Measurements from ENCODE around the gene CDKAL1.
"Not testable (repeated sequence)": the region's sequence is repeated elsewhere in the genome, so short reads cannot be mapped to it uniquely, and the experiment has no call there.

The CDKAL1 gene

GRCh38 chr6:21085643-21086042, 551.4 kb downstream of the CDKAL1 start:
- DNase-seq, result no peak

GRCh38 chr6:21087188-21087587, 552.9 kb downstream of the CDKAL1 start:
- DNase-seq, result no peak

- DNase-seq, result no peak
These were observed 557.2 kb downstream of the CDKAL1 start for GRCh38 chr6:21091411-21091810.

GRCh38 chr6:21092231-21092772, 558.0 kb downstream of the CDKAL1 start:
- not testable (repeated sequence) for DNase-seq

GRCh38 chr6:21095462-21095861, 561.2 kb downstream of the CDKAL1 start:
- DNase-seq, result no peak

GRCh38 chr6:21098134-21098533, 563.9 kb downstream of the CDKAL1 start:
- no peak for DNase-seq

- DNase-seq, result no peak
These were observed 564.5 kb downstream of the CDKAL1 start for GRCh38 chr6:21098744-21099143.

GRCh38 chr6:21099338-21100314, 565.4 kb downstream of the CDKAL1 start:
- no peak for DNase-seq

GRCh38 chr6:21100991-21101390, 566.7 kb downstream of the CDKAL1 start:
- DNase-seq, result no peak

- DNase-seq, result no peak
These were observed 567.4 kb downstream of the CDKAL1 start for GRCh38 chr6:21101694-21102093.

- no peak for DNase-seq
These were observed 567.9 kb downstream of the CDKAL1 start for GRCh38 chr6:21102201-21102600.

GRCh38 chr6:21102624-21103023, 568.4 kb downstream of the CDKAL1 start:
- DNase-seq, result no peak

GRCh38 chr6:21103626-21104224, 569.5 kb downstream of the CDKAL1 start:
- DNase-seq, result no peak

GRCh38 chr6:21104288-21104687, 570.0 kb downstream of the CDKAL1 start:
- no peak for DNase-seq

GRCh38 chr6:21107796-21108195, 573.5 kb downstream of the CDKAL1 start:
- DNase-seq, result no peak

- no peak for DNase-seq
These were observed 575.3 kb downstream of the CDKAL1 start for GRCh38 chr6:21109391-21110178.

GRCh38 chr6:21110684-21111083, 576.4 kb downstream of the CDKAL1 start:
- no peak for DNase-seq

- peak; percentile 73 to 80 for DNase-seq
These were observed 577.0 kb downstream of the CDKAL1 start for GRCh38 chr6:21111093-21111725.

GRCh38 chr6:21115111-21115510, 580.9 kb downstream of the CDKAL1 start:
- peak; percentile 68 to 72 for DNase-seq

GRCh38 chr6:21116736-21117135, 582.5 kb downstream of the CDKAL1 start:
- DNase-seq, result no peak

- DNase-seq, result no peak
These were observed 584.0 kb downstream of the CDKAL1 start for GRCh38 chr6:21118216-21118780.

GRCh38 chr6:21121636-21122136, 587.4 kb downstream of the CDKAL1 start:
- no peak for DNase-seq

Data from NCI-H1930 (cell line).